GM12878 (cell line): ENCODE data around the gene DYDC2. TPM values are rescaled to one million over a fixed set of nuclear protein-coding genes. Genes with fewer than 3 reads are reported as not detected.
A peak's percentile ranks its signal among the peaks of the same experiment; 100 is the strongest.

Experiments used
- ATAC-seq: fragments of 200-7000 bp; cut with Tn5 transposase; 3 replicates; pipeline ENCODE4 v1.9.1; 2020; ENCODE audit warnings: mild to moderate bottlenecking, moderate library complexity
- Bru-seq: library from RNA; stranded (reverse); fragments of 400-500 nt; gene quantifications from one replicate; lab custom pipeline; 2021; lab: Mats Ljungman, UMichigan
- BruChase-seq, 2 experiments: library from RNA; stranded (reverse); fragments of 400-500 nt; gene quantifications; one replicate each; lab custom pipeline; 2021; lab: Mats Ljungman, UMichigan
- BruUV-seq: library from RNA; stranded (reverse); fragments of 400-500 nt; replicated peaks from 2 replicates; lab custom pipeline; 2021; lab: Mats Ljungman, UMichigan
- CTCF ChIA-PET: fragments of 300-600 bp; sonication (Branson Sonifier 250); formaldehyde crosslinking; extraction: SDS; loops from one replicate; lab custom pipeline; 2021; ENCODE audit warnings: inconsistent platforms; lab: Yijun Ruan, JAX
- POLR2A ChIA-PET: fragments of 350-600 bp; formaldehyde crosslinking; extraction: SDS; loops from one replicate; lab custom pipeline; 2021; ENCODE audit warnings: inconsistent platforms; lab: Charles Lee
- RAD21 ChIA-PET: fragments of 300-600 bp; sonication (Branson Sonifier 250); formaldehyde crosslinking; loops from one replicate; lab custom pipeline; 2023; ENCODE audit warnings: antibody characterized with exemption; ENCODE audit not compliant: unreplicated experiment; lab: Charles Lee
- SMC1A ChIA-PET: fragments of 300-600 bp; sonication (Branson Sonifier 250); formaldehyde crosslinking; loops from one replicate; lab custom pipeline; 2023; ENCODE audit not compliant: unreplicated experiment, uncharacterized antibody; lab: Charles Lee
- DNase-seq: peaks from one replicate; pipeline ENCODE4 v3.0.0-alpha.2; 2011; ENCODE audit warnings: low read depth, low spot score
- FAIRE-seq: peaks from 3 replicates; lab custom pipeline; 2011; peaks lifted over from hg19 to GRCh38; lab: Jason Lieb, UNC
- H2AFZ ChIP-seq: 2 replicates; pipeline ENCODE4 v1.6.0; 2011; ENCODE audit warnings: low read depth, low read length, control low read depth; ENCODE audit not compliant: control insufficient read depth
- H3K27ac ChIP-seq: 2 replicates; pipeline ENCODE4 v1.5.1; 2011; ENCODE audit warnings: control low read depth; ENCODE audit not compliant: control insufficient read depth, insufficient read depth
- H3K27me3 ChIP-seq, 2 experiments: replicated peaks in 1 of 2; 2 replicates each; pipeline versions ENCODE4 v1.6.0 to v1.6.1; 2011; ENCODE audit warnings: low read length in 1 of 2; ENCODE audit not compliant: control insufficient read depth in 2 of 2, insufficient read depth in 2 of 2
- H3K36me3 ChIP-seq, 2 experiments: 2 replicates each; pipeline ENCODE4 v1.5.1; 2011; ENCODE audit warnings: low read length in 1 of 2; ENCODE audit not compliant: control insufficient read depth in 2 of 2, insufficient read depth in 2 of 2
- H3K4me1 ChIP-seq: 2 replicates; pipeline ENCODE4 v1.6.1; 2011; ENCODE audit warnings: mild to moderate bottlenecking, low read length, moderate library complexity, mixed read lengths; ENCODE audit not compliant: control insufficient read depth, insufficient read depth
- H3K4me2 ChIP-seq: 2 replicates; pipeline ENCODE4 v1.6.0; 2011; ENCODE audit warnings: control low read depth; ENCODE audit not compliant: control insufficient read depth, insufficient read depth
- H3K4me3 ChIP-seq: fragments of 200-600 bp; sonication (generic); 2 replicates; pipeline ENCODE4 v1.5.1; 2016
- H3K79me2 ChIP-seq: 2 replicates; pipeline ENCODE4 v1.6.0; 2011; ENCODE audit warnings: low read length; ENCODE audit not compliant: control insufficient read depth, insufficient read depth
- H3K9ac ChIP-seq: 2 replicates; pipeline ENCODE4 v1.8.0; 2011; ENCODE audit warnings: low read length, control low read depth, mixed read lengths; ENCODE audit not compliant: control insufficient read depth, insufficient read depth
- H3K9me3 ChIP-seq: replicated peaks from 3 replicates; pipeline ENCODE4 v1.5.1; 2011; ENCODE audit warnings: mild to moderate bottlenecking, low read length; ENCODE audit not compliant: control insufficient read depth, insufficient read depth
- H4K20me1 ChIP-seq: 2 replicates; pipeline ENCODE4 v1.6.0; 2011; ENCODE audit not compliant: control insufficient read depth, insufficient read depth
- BMI1 ChIP-seq: fragments of 450-650 bp; IDR thresholded peaks from 2 replicates; pipeline ENCODE4 v1.6.1; 2016; ENCODE audit warnings: mild to moderate bottlenecking, moderate library complexity, borderline replicate concordance
- GABPA ChIP-seq: IDR thresholded peaks from 2 replicates; pipeline ENCODE4 v1.6.1; 2014; ENCODE audit warnings: antibody characterized with exemption, low read depth, mild to moderate bottlenecking, inconsistent platforms
- JUNB ChIP-seq: IDR thresholded peaks from 2 replicates; pipeline ENCODE4 v1.6.1; 2016; ENCODE audit warnings: antibody characterized with exemption, mild to moderate bottlenecking
- NR2C2 ChIP-seq: IDR thresholded peaks from 2 replicates; pipeline ENCODE4 v1.6.1; 2011; ENCODE audit warnings: borderline replicate concordance, low read depth; ENCODE audit not compliant: control insufficient read depth, insufficient read length
- PBX3 ChIP-seq: IDR thresholded peaks from 2 replicates; pipeline ENCODE4 v1.6.1; 2011; ENCODE audit warnings: mild to moderate bottlenecking, low read depth, low read length, moderate library complexity; ENCODE audit not compliant: insufficient replicate concordance
- POLR2AphosphoS5 ChIP-seq: IDR thresholded peaks from 2 replicates; pipeline ENCODE4 v1.6.1; 2011; ENCODE audit warnings: mild to moderate bottlenecking, low read length, inconsistent platforms
- SREBF2 ChIP-seq: IDR thresholded peaks from 2 replicates; pipeline ENCODE4 v1.6.1; 2012; ENCODE audit warnings: mild to moderate bottlenecking, low read length
- SUZ12 ChIP-seq: fragments of 200-600 bp; sonication (generic); IDR thresholded peaks from one replicate; pipeline ENCODE4 v1.6.1; 2018; ENCODE audit warnings: antibody characterized with exemption, mild to moderate bottlenecking; ENCODE audit not compliant: unreplicated experiment
- YBX1 ChIP-seq: fragments of 450-650 bp; IDR thresholded peaks from 2 replicates; pipeline ENCODE4 v1.6.1; 2016; ENCODE audit warnings: antibody characterized with exemption
- ZBTB4 ChIP-seq: fragments of 450-650 bp; formaldehyde crosslinking; IDR thresholded peaks from 2 replicates; pipeline ENCODE4 v1.4.0; 2022; ENCODE audit warnings: mild to moderate bottlenecking, moderate library complexity
- ZBTB40 ChIP-seq: fragments of 450-650 bp; IDR thresholded peaks from 2 replicates; pipeline ENCODE4 v1.6.1; 2016; ENCODE audit warnings: mild to moderate bottlenecking, moderate library complexity, borderline replicate concordance
- WGBS: methylation state at CpG from one replicate; pipeline ENCODE4 v1.1.6; 2016; ENCODE audit warnings: low lambda C conversion rate; ENCODE audit not compliant: insufficient replicate concordance, insufficient coverage; ENCODE audit errors: missing lambda C conversion rate; 5-methylcytosine and 5-hydroxymethylcytosine counted together
- in situ Hi-C: fragments of 300-500 bp; cut with MboI; formaldehyde crosslinking; loops from 9 replicates; pipeline ENCODE4 v1.14.3; 2018; ENCODE audit warnings: mixed read lengths
- intact Hi-C: fragments of 100-400 bp; cut with micrococcal nuclease; formaldehyde crosslinking; loops from one replicate; pipeline ENCODE4 v1.14.2; 2022; ENCODE audit not compliant: unreplicated experiment
- long read RNA-seq, 2 experiments: library from polyadenylated mRNA; unstranded; transcript quantifications; one replicate each; pipeline ENCODE4 v2.0.0, GENCODE V29; 2019 to 2020
- polyA minus RNA-seq, 3 experiments: library from RNA; depleted of rRNA, polyadenylated mRNA; stranded (reverse); fragments of >200 nt; gene quantifications; 2 replicates each; pipeline ENCODE4 v1.2.3, GENCODE V29; 2011
- polyA plus RNA-seq, 11 experiments: library from polyadenylated mRNA; depleted of rRNA in 4 of 11; unstranded in 6 of 11; stranded (reverse) in 5 of 11; fragments of >200 nt; fragmentation: Nextera tagmentation in 4 of 11; fragmentation: Illumina TruSeq in 1 of 11; extraction: Ambion mirVana in 4 of 11; extraction: Trizol in 1 of 11; gene quantifications; 1 replicate in 1 of 11; 2 replicates in 10 of 11; pipeline versions ENCODE4 v1.2.1 to v1.2.3, GENCODE V29; 2011 to 2016; ENCODE audit warnings: inconsistent platforms in 2 of 11, missing spikeins in 2 of 11, low read depth in 1 of 11
- total RNA-seq, 4 experiments: library from RNA; depleted of rRNA in 3 of 4; stranded (reverse); fragments of >200 nt in 3 of 4; fragmentation: Illumina TruSeq in 1 of 4; extraction: Trizol in 1 of 4; gene quantifications; 2 replicates each; pipeline versions ENCODE4 v1.2.1 to v1.2.3, GENCODE V29; 2013 to 2021

The DYDC2 gene
- total RNA-seq (2013; cell fraction: nucleolus; rRNA removed) = not detected in 2 replicates
- total RNA-seq (2014; rRNA removed) (not detected in 2 replicates), total RNA-seq (2014; rRNA removed; fragmentation: Illumina TruSeq; extraction: Trizol) (not detected in 2 replicates), total RNA-seq (2021) (not detected in 2 replicates), polyA plus RNA-seq (2011; rRNA removed) (not detected in 2 replicates), polyA plus RNA-seq (2014; fragmentation: Illumina TruSeq; extraction: Trizol) (not detected in 2 replicates), polyA plus RNA-seq (2014; fragmentation: Nextera tagmentation; extraction: Ambion mirVana) (not detected), polyA plus RNA-seq (2014; rRNA removed) (0.18 TPM in 1 of 2 replicates, not detected in the other), polyA plus RNA-seq (2016; fragmentation: Nextera tagmentation; extraction: Ambion mirVana) (not detected), polyA minus RNA-seq (2011; rRNA and poly(A)+ RNA removed) (not detected in 2 replicates), Bru-seq, nascent RNA (not detected), BruChase-seq, experiment 1, labeled RNA remaining after a 6-hour chase (not detected), BruChase-seq, experiment 2, labeled RNA remaining after a 2-hour chase (percentile 4 among the genes with signal in this experiment)
- polyA plus RNA-seq (2011; ENCODE audit: low read depth) = not detected
- polyA plus RNA-seq (2011; cell fraction: cytosol; rRNA removed) = not detected in 2 replicates
- not detected in 2 replicates for polyA plus RNA-seq (2011; cell fraction: nucleus; rRNA removed)
- polyA plus RNA-seq (2012) = not detected in 2 replicates
- not detected in 2 replicates for polyA minus RNA-seq (2011; cell fraction: cytosol; rRNA and poly(A)+ RNA removed)
- not detected in 2 replicates for polyA minus RNA-seq (2011; cell fraction: nucleus; rRNA and poly(A)+ RNA removed)
- long read RNA-seq, experiment 1 = 0 reads
- long read RNA-seq, experiment 2, partial matches to known transcripts = 0 of 1 reads
- long read RNA-seq, experiment 2, other reads (novel, unspliced or antisense) = 1 of 1 reads

GRCh38 chr10:80356563-80356988, at the start of gene DYDC2, which contains the start of gene DYDC1:
TSS of gene DYDC2 (plus strand) at chr10:80356781. CDS start at chr10:80362444, 5,663 bp downstream.
TSS of gene DYDC1 (minus strand) at chr10:80356755. CDS start at chr10:80352601, 4,154 bp downstream.
- CTCF ChIA-PET = no interaction called here
- no TSS peak for BruUV-seq
- intact Hi-C loops (no loop called here), in situ Hi-C loops (no loop called here)
- 19% methylated on average over 43 of the region's 43 CpGs for WGBS
- Histone ChIP-seq H3K9ac (no peak within 1 kb of the TSS), H3K36me3 (no peaks in the 10 kb centered on the region), H3K4me3 (no peak within 1 kb of the TSS), H3K4me1 (no peaks in the 10 kb centered on the region), H4K20me1 (no peaks in the 10 kb centered on the region), H3K79me2 (no peaks in the 10 kb centered on the region), H2AFZ (no peak within 1 kb of the TSS), H3K9me3 (no peaks in the 10 kb centered on the region), H3K4me2 (0 out of 2 replicates have a peak within 1 kb of the TSS, but pooled peaks have one; percentile 9), H3K27ac (no peak within 1 kb of the TSS), H3K27me3 (peaks cover 5 to 11% of the 10 kb centered on the region in 2 experiments)
- SMC1A ChIA-PET = no interaction called here
- ATAC-seq = no peak
- RAD21 ChIA-PET = no interaction called here
- DNase-seq = no peak
- no peak for FAIRE-seq
- POLR2A ChIA-PET = no interaction called here
- TF ChIP-seq ZBTB4 (no peak), POLR2AphosphoS5 (no peak), SREBF2 (no peak), JUNB (no peak), YBX1 (no peak), GABPA (no peak), NR2C2 (no peak), SUZ12 (peak; percentile 55), BMI1 (0 out of 2 replicates have a peak, but pooled peaks have one; percentile 45), ZBTB40 (no peak), PBX3 (no peak)
